DND-41 (cell line): ENCODE data around the gene FUOM.

Experiments used
- EZH2 ChIP-seq: IDR thresholded peaks from 3 replicates; pipeline ENCODE4 v1.6.1; 2012; ENCODE audit warnings: borderline replicate concordance, low read depth, mild to moderate bottlenecking, moderate library complexity, low read length, inconsistent platforms; ENCODE audit not compliant: severe bottlenecking
- TF ChIP-seq, protein P1 (sequence below): IDR thresholded peaks from 2 replicates; pipeline ENCODE4 v1.5.1; 2012; ENCODE audit warnings: borderline replicate concordance, low read length, moderate library complexity, mild to moderate bottlenecking; ENCODE audit not compliant: poor library complexity, severe bottlenecking; ENCODE audit errors: extremely low read depth

DNA sequence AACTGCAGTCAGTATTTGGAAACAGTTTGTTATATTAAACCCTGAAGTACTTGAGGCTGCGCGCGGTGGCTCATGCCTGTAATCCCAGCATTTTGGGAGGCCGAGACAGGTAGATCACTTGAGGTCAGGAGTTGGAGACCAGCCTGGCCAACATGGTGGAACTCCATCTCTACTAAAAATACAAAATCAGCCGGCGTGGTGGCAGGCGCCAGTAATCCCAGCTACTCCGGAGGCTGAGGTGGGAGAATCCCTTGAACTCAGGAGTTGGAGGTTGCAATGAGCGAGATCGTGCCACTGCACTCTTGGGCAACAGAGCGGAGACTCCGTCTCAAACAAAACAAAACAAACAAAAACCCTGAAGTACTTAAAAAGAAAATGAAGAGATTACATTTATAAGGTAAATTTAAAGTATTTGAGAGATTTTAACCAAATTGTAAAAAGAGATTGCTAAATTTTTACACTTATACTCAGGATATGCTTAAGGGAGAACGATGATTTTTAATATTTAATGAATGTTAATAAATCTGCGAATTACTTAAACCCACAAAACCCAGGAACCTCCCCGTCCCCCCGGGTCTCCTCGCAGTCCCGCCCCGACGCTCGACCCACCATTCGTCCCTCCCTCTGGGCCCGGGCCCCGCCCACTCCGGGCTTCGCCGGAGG is 35.7 kb upstream of the FUOM start:
- TF ChIP-seq EZH2, result no peak
- TF ChIP-seq, protein P1, sequence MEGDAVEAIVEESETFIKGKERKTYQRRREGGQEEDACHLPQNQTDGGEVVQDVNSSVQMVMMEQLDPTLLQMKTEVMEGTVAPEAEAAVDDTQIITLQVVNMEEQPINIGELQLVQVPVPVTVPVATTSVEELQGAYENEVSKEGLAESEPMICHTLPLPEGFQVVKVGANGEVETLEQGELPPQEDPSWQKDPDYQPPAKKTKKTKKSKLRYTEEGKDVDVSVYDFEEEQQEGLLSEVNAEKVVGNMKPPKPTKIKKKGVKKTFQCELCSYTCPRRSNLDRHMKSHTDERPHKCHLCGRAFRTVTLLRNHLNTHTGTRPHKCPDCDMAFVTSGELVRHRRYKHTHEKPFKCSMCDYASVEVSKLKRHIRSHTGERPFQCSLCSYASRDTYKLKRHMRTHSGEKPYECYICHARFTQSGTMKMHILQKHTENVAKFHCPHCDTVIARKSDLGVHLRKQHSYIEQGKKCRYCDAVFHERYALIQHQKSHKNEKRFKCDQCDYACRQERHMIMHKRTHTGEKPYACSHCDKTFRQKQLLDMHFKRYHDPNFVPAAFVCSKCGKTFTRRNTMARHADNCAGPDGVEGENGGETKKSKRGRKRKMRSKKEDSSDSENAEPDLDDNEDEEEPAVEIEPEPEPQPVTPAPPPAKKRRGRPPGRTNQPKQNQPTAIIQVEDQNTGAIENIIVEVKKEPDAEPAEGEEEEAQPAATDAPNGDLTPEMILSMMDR, result no peak
